Skeletal muscle tissue (tissue), 4 donors: Measurements from ENCODE around the gene PRR33. TPM values are rescaled to one million over a fixed set of nuclear protein-coding genes. Genes with fewer than 3 reads are reported as not detected.
A peak's percentile ranks its signal among the peaks of the same experiment; 100 is the strongest.
"Not testable (repeated sequence)": the region's sequence is repeated elsewhere in the genome, so short reads cannot be mapped to it uniquely, and the experiment has no call there.

Experiments used
- H3K27ac ChIP-seq: one replicate; pipeline ENCODE4 v1.7.0; 2013; ENCODE audit warnings: mild to moderate bottlenecking, low read depth, low read length, inconsistent platforms
- H3K27me3 ChIP-seq, 3 donors: one replicate each; pipeline ENCODE4 v1.7.0; 2013; ENCODE audit warnings: low read length in 3 of 3; ENCODE audit not compliant: control insufficient read depth in 3 of 3, insufficient read depth in 3 of 3
- H3K36me3 ChIP-seq, 3 donors: one replicate each; pipeline ENCODE4 v1.7.0; 2013; ENCODE audit warnings: low read length in 3 of 3; ENCODE audit not compliant: control insufficient read depth in 3 of 3, insufficient read depth in 3 of 3
- H3K4me1 ChIP-seq, 3 donors: one replicate each; pipeline ENCODE4 v1.7.0; 2013; ENCODE audit warnings: low read length in 3 of 3, mild to moderate bottlenecking in 3 of 3; ENCODE audit not compliant: control insufficient read depth in 3 of 3, insufficient read depth in 3 of 3
- H3K4me3 ChIP-seq, 3 donors: one replicate each; pipeline ENCODE4 v1.7.0; 2013; ENCODE audit warnings: low read length in 3 of 3
- H3K9ac ChIP-seq, 3 donors: one replicate each; pipeline ENCODE4 v1.7.0; 2013; ENCODE audit warnings: low read length in 3 of 3, mild to moderate bottlenecking in 3 of 3, moderate library complexity in 2 of 3, low read depth in 1 of 3
- H3K9me3 ChIP-seq, 3 donors: one replicate each; pipeline ENCODE4 v1.7.0; 2013; ENCODE audit warnings: low read length in 3 of 3; ENCODE audit not compliant: control insufficient read depth in 3 of 3
- total RNA-seq: library from RNA; depleted of rRNA; stranded (reverse); fragments of >200 nt; gene quantifications from one replicate; pipeline ENCODE4 v1.2.3, GENCODE V29; 2014
- donor health status: Osteomylitis.

The PRR33 gene
- total RNA-seq = 1.0 TPM

- peaks cover 53 to 66% (median 56%) of the 10 kb centered on the region in 3 donors for H3K4me1 ChIP-seq
- no peaks in the 10 kb centered on the region for H3K9me3 ChIP-seq
- H3K36me3 ChIP-seq = peaks cover 0 to 16% (median 11%) of the 10 kb centered on the region in 3 donors
- no peaks in the 10 kb centered on the region for H3K27me3 ChIP-seq
- peak within 1 kb of the TSS; percentile 14 to 50 (median 22) for H3K4me3 ChIP-seq
- peak within 1 kb of the TSS; percentile 59 to 76 (median 70) for H3K9ac ChIP-seq
- peak within 1 kb of the TSS; percentile 80 for H3K27ac ChIP-seq
These were observed at the start of gene PRR33 for GRCh38 chr11:1891831-1892115. Gene PRR33 (minus strand): TSS chr11:1891895. CDS start chr11:1890584, 1,311 bp downstream.

GRCh38 chr11:1939788-1940187 lies 48.1 kb upstream of the PRR33 start:
- H3K9me3 ChIP-seq, H3K27me3 ChIP-seq, H3K4me3 ChIP-seq, H3K9ac ChIP-seq: not testable (repeated sequence)
- Histone ChIP-seq H3K4me1 (peaks cover 9 to 33% (median 21%) of the 10 kb centered on the region in 3 donors), H3K36me3 (peaks cover 19 to 25% (median 25%) of the 10 kb centered on the region in 3 donors), H3K27ac (peak overlapping the region; percentile 58)

- peaks cover 9 to 40% (median 22%) of the 10 kb centered on the region in 3 donors for H3K4me1 ChIP-seq
- peak overlapping the region; percentile 58 for H3K27ac ChIP-seq
- peak overlapping the region in 2 of 3 donors; percentile 43 to 54 for H3K9ac ChIP-seq
- H3K36me3 ChIP-seq = peaks cover 24 to 32% (median 31%) of the 10 kb centered on the region in 3 donors
- no peaks in the 10 kb centered on the region for H3K27me3 ChIP-seq
- no peak overlapping the region for H3K4me3 ChIP-seq
- no peaks in the 10 kb centered on the region for H3K9me3 ChIP-seq
These were observed 47.4 kb upstream of the PRR33 start for GRCh38 chr11:1939006-1939625.

GRCh38 chr11:1938343-1939005 lies 46.8 kb upstream of the PRR33 start:
- H3K9me3 ChIP-seq = no peaks in the 10 kb centered on the region
- peaks cover 9 to 46% (median 17%) of the 10 kb centered on the region in 3 donors for H3K4me1 ChIP-seq
- peak overlapping the region; percentile 58 for H3K27ac ChIP-seq
- H3K9ac ChIP-seq = peak overlapping the region in 2 of 3 donors; percentile 43 to 54
- H3K27me3 ChIP-seq = no peaks in the 10 kb centered on the region
- peaks cover 31 to 38% (median 38%) of the 10 kb centered on the region in 3 donors for H3K36me3 ChIP-seq
- no peak overlapping the region for H3K4me3 ChIP-seq

- Histone ChIP-seq H3K36me3 (peaks cover 36 to 44% (median 43%) of the 10 kb centered on the region in 3 donors), H3K27ac (no peak overlapping the region), H3K4me3 (no peak overlapping the region), H3K27me3 (no peaks in the 10 kb centered on the region), H3K9me3 (no peaks in the 10 kb centered on the region), H3K4me1 (peaks cover 9 to 52% (median 15%) of the 10 kb centered on the region in 3 donors), H3K9ac (peak overlapping the region in 1 of 3 donors; percentile 54)
These were observed 46.1 kb upstream of the PRR33 start for GRCh38 chr11:1937616-1938342.

GRCh38 chr11:1936781-1937615 lies 45.3 kb upstream of the PRR33 start:
- H3K9ac ChIP-seq = no peak overlapping the region
- no peaks in the 10 kb centered on the region for H3K27me3 ChIP-seq
- H3K4me1 ChIP-seq = peaks cover 7 to 53% (median 10%) of the 10 kb centered on the region in 3 donors
- no peaks in the 10 kb centered on the region for H3K9me3 ChIP-seq
- no peak overlapping the region for H3K4me3 ChIP-seq
- no peak overlapping the region for H3K27ac ChIP-seq
- peaks cover 36 to 52% (median 49%) of the 10 kb centered on the region in 3 donors for H3K36me3 ChIP-seq

GRCh38 chr11:1936072-1936780 lies 44.5 kb upstream of the PRR33 start:
- Histone ChIP-seq H3K27ac (peak overlapping the region; percentile 19), H3K9me3 (no peaks in the 10 kb centered on the region), H3K4me3 (no peak overlapping the region), H3K4me1 (peaks cover 13 to 58% (median 15%) of the 10 kb centered on the region in 3 donors), H3K9ac (no peak overlapping the region), H3K27me3 (no peaks in the 10 kb centered on the region), H3K36me3 (peaks cover 36 to 57% (median 51%) of the 10 kb centered on the region in 3 donors)

- Histone ChIP-seq H3K27me3 (no peaks in the 10 kb centered on the region), H3K4me3 (no peak overlapping the region), H3K27ac (peak overlapping the region; percentile 36), H3K4me1 (peaks cover 13 to 62% (median 18%) of the 10 kb centered on the region in 3 donors), H3K36me3 (peaks cover 36 to 60% (median 52%) of the 10 kb centered on the region in 3 donors), H3K9me3 (no peaks in the 10 kb centered on the region), H3K9ac (no peak overlapping the region)
These were observed 43.7 kb upstream of the PRR33 start for GRCh38 chr11:1935156-1936071.
